GM12891 (cell line): Measurements from ENCODE around the gene RBCK1.

Experiments
- POLR2A ChIP-seq: IDR thresholded peaks from 2 replicates; pipeline ENCODE4 v1.6.1; 2011; ENCODE audit warnings: low read depth, low read length, control low read depth
- SPI1 ChIP-seq: IDR thresholded peaks from 2 replicates; pipeline ENCODE4 v1.6.1; 2011; ENCODE audit warnings: low read depth, low read length, control low read depth

DNA sequence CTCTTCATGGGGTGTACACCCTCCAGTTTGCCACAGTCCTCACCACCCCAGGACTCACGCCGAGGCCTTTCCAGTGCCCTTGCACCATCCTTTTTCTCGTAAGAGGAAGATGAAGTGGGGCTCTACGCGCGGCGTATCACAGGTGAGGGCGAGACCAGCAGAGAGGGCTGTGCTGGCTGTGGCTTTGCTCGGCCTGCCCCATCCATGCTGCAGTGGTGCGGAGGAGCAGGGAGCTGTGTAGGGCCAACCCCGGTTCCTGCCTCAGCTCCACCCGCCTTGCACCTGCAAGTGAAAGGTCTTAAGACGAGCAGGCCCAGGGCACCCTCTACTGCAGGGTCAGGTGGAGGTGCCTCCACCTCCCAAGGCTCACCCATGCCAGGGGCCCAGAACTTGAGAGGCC, 24.1 kb downstream of the RBCK1 start:
- no peak for TF ChIP-seq SPI1
- no peak for TF ChIP-seq POLR2A
